GM04504 (cell line): Measurements from ENCODE around the gene POLN.

Source experiments
- DNase-seq: peaks from one replicate; pipeline ENCODE4 v3.0.0-alpha.2; 2012; ENCODE audit warnings: low read depth

The POLN gene

GRCh38 chr4:2058264-2059045, 183.5 kb downstream of the POLN start:
- no peak for DNase-seq

GRCh38 chr4:2057382-2058065, 184.4 kb downstream of the POLN start:
- DNase-seq, result no peak

GRCh38 chr4:2054217-2054616, 187.7 kb downstream of the POLN start:
- DNase-seq, result no peak

DNA sequence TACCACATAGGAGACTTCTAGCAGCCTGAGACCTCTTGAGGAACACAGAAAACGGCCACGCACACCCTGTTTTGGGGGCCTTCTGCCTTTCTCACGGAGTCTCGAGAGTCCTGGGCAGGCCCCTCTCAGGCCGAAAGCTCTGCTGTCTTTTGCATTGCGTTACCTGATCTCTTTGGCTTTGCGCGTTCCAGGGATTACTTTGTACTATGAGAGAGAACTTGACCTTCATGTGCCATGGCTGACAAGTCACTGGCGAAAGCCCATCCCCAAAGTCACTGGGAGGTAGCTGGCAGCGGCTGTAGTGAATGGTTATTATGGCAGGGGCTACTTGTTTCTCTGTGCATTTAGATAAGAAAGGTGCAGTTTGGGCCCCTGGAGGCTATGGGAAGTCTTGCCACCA, 190.8 kb downstream of the POLN start:
- DNase-seq, result no peak

GRCh38 chr4:2049811-2050210, 192.1 kb downstream of the POLN start:
- DNase-seq, result no peak

DNA sequence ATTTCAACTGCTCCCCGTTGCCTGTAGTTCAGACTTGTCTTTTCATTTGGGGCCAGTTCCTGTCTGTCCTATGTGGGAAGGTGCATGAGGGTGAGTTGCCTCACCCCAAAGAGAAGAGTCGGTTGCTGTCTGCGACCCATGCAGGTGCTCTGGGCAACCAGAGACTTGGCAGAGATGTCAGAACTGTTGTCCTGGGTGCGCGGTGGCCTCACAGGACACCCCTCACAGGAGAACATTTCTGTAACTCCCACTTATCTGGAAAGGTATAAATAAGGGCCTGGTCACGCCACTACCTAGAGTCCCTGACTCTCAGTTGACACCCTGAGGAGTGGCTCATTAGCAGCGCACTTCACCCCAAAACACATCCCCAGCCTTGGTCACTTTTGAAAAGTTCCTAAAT, 192.5 kb downstream of the POLN start:
- no peak for DNase-seq

DNA sequence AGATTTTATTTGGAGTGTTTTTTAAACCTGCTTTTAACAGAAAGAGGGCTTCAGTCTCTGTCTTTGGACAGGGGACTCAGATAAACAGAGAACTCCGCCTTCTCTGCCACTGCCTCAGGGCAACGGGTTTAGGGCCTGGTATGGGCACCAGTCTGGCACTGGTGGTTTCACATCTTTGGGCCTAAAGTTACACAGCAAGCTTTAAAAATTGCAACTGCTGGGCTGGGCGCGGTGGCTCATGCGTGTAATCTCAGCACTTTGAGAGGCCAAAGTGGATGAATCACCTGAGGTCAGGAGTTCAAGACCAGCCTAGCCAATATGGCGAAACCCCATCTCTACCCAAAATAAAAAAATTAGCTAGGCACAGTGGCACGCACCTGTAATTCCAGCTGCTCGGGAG, 193.1 kb downstream of the POLN start:
- no peak for DNase-seq

DNA sequence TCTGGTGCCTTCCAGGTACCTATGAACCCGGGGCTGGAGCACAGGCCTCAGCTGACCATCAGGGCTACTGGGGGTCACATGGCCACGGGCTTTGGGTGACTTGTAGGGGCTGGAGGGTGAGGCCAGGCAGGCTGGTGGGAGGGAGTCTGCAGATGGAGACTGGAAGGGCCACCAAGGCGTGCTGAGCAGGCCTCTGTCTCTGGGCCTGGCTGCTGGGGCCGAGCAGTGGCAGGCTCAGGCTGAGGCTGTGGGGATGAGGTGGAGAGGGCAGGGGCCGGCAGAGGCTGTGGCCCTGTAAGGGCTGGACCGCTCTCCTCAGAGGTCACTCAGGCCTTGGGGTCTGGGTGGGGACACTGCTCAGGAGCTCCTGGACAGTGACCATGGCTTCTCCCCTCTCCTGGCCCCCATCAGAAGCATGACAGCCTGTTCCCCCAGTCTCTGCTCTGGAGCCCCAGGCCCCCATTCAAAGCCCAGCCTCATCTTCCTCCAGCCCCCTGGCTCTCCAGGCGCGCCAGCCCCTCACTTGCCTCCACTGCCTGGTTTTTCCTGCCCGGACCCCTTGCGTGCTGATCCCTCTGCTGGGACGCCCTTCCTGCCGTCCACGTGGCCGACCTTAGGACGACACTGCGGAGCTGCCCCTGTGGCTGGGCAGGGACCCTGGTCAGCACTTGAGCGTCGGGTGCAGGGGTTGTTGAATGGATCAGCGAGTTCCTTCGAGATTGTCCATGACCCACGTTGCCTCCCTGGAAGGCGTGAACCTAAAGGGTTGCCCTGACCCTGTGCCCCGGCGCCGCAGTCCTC, 193.9 kb downstream of the POLN start:
- DNase-seq, result no peak

GRCh38 chr4:2047031-2047660, 194.8 kb downstream of the POLN start:
- DNase-seq, result no peak

DNA sequence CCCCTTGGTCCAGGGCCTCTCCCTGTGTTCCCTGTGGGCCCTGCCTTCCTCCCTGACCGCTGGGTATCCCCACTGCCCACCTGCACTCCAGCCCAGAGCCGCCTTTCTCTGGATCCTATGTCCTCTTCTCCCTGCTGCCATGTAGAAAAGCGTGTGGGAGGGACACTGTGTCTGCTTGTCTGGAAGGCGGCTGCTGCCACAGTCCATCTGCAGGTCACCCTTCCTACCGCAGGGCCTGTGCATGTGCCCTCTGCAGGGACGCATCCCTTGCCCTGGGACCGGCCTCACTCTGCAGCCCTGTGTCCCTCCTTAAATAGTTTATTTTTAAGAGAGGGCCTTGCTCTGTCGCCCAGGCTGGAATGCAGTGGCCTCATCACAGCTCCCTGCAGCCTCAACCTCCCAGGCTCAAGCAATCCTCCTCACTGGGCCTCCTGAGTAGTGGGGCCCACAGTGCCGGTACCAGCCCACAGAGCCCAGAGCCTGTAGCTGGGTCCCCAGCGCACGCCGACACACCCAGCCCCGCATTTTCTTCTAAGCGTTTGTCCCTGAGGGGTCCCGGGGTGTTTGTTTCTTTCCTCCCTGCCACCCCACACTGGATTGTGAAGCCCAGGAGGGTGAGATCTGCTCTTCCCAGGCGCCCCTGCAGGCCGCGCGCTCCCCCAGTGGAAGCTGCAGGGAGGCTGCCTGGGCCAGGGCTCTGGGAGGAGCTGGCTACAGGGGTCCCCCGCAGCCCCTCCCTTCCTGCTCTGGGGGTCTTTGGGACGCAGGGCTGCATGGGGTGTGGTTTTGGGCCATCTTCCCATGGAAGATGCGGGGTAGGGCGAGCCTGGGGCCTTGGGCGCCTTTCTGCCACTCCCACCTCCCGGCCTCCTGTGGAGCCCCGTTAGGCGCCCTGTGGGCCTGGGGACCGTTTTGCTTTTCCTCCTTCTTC, 195.6 kb downstream of the POLN start:
- no peak for DNase-seq

GRCh38 chr4:2045518-2045951, 196.4 kb downstream of the POLN start:
- no peak for DNase-seq

GRCh38 chr4:2044542-2045517, 197.1 kb downstream of the POLN start:
- DNase-seq, result no peak

GRCh38 chr4:2044119-2044485, 197.8 kb downstream of the POLN start:
- DNase-seq, result no peak

DNA sequence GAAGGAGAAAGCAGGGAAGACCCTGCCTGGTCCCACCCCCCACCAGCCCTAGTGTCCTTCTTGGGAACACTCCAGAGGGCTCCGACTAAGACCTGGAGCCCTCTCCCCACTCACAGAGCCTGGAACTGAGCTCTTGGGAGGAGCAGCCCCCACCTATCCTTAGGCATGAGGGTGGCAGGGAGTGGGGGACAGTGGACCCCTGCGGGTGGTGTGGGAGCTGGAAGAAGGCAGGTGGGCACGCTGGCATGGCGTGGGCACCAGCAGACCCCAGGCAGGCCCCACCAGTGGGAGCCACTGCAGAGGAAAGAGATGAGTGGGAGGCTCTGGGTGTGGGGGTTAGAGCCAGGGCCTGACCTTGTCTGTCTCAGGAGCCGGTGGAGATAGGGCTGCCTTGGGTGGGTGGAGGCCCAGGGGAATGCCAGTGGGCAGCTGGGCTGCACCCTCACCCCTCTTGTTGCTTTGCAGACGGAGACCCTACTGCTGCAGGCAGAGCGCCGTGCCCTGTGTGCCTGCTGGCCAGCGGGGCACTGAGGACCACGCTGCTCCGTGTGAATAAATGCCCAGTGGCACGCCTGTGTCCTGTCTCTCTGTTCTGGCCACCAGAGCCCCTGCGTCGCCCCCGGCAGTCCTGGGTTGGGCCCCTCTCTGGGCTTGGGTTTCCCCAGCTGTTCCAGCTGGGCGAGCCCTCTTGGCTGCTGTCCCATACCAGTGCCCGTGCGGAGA, 198.4 kb downstream of the POLN start:
- no peak for DNase-seq

DNA sequence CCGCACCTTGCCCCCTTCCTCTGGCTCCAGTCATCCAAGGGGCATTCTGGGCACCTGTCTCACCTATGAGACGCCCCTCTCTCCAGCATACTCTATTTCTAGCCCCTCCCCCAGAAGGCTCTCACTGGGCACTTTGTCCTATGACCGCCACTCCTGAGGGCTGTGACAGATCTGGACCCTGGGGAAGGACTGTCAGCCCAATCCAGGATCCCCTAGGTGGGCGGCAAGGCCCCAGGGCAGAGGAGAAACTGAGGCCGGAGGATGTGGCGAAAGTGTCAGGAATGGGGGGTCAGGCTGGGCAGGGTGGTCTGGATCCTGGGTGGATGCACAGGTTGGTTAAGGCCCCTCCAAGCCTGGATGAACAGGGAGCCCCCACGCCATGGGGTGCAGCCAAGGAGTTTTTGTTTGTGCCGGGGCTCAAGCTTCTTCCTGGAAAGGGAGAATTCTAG, 198.9 kb downstream of the POLN start:
- no peak for DNase-seq

DNA sequence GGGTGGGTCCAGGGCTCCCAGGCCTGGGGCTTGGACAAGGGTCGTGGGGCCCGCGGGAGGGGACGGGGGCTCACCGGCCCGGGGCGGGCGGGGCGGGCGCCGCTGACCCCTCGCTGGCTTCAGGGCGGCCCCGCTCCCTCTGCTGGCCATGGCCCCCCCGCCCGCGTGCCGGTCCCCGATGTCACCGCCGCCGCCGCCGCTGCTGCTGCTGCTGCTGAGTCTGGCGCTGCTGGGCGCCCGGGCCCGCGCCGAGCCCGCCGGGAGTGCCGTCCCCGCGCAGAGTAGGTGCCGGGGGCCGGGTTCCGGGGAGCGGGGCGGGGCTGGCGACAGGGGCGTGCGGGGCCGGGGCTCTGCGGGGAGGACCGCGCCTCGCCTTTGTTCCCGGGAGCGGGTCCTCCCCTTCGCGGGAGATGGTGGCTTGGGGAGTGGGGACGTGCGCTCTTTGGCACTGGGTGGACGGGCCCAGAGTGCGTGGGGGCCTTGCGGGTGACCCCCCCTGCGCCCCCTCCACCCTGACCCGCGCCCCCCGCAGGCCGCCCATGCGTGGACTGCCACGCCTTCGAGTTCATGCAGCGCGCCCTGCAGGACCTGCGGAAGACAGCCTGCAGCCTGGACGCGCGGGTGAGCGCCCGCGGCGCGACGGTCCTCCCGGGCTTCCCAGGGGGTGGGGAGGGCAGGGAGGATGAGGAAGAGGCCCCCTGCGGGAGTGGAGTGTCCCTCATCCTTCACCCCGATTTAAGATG, 199.5 kb downstream of the POLN start:
- no peak for DNase-seq

- DNase-seq, result peak; percentile 36
These were observed 200.4 kb downstream of the POLN start for GRCh38 chr4:2041239-2042130.
